Amniotic epithelial cell (primary cell): Measurements from ENCODE around the gene SEPSECS.

ENCODE experiments used
- DNase-seq: peaks from one replicate; pipeline ENCODE4 v3.0.0-alpha.2; 2010; ENCODE audit warnings: low read depth

The SEPSECS gene

GRCh38 chr4:25159837-25160713 lies at the start of gene SEPSECS:
TSS of gene SEPSECS (minus strand) at chr4:25160449. CDS start at chr4:25160369, 80 bp downstream.
- peak; percentile 95 for DNase-seq

DNA sequence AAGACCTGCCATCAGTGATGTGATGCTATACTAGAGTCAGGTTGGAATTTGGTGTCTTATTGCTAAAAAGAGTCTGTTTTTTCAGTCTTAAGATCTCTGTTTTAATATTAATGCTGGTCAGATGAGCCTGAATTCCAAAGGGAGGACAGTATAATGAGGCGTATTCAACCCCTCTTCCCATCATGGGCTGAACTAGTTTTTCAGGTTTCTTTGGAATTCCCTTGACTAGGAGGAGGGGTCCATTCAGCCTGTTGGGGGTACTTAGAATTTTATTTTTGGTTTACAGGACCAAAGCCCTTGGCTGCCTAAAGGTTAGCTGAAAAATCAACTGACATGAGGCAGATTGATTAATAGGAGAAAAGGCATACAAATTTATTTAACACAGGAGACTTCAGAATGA lies 49.5 kb upstream of the SEPSECS start:
- no peak for DNase-seq

GRCh38 chr4:25207997-25208396 lies 47.7 kb upstream of the SEPSECS start:
- no peak for DNase-seq

DNA sequence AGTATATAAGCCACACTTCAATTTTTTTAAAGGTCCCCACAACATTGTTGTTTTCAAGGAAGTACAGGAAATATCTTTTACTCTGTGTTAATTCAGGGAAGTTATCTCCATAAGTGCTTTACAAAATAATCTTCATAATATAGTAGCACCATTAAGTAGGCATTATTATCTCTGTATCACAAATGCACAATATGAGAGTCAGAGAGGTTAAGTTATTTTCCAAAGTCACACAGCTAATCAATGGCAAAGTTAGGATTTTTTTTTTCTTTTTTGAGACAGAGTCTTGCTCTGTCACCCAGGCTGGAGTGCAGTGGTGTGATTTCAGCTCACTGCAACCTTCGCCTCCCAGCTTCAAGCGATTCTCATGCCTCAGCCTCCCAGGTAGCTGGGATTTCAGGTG lies 38.5 kb upstream of the SEPSECS start:
- no peak for DNase-seq

DNA sequence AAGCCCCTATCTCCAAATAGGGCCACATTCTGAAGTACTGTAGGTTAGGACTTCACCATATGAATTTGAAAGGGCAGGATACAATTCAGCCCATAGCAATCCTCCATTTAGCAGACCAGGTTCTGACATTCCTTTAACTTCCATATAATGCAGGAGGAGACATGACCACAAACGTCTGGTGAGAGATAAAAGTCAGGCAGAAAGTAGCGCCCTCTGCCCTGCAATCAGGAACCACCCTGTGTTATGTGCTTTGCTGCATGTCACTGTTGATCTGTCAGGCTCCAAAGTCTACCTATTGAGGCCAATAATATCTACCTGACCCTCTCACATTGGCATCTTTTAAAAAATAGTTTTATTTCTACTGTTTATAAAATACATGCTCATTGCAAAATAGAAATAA lies 30.2 kb upstream of the SEPSECS start:
- DNase-seq, result no peak

- no peak for DNase-seq
These were observed 23.8 kb upstream of the SEPSECS start for GRCh38 chr4:25184056-25184455.

DNA sequence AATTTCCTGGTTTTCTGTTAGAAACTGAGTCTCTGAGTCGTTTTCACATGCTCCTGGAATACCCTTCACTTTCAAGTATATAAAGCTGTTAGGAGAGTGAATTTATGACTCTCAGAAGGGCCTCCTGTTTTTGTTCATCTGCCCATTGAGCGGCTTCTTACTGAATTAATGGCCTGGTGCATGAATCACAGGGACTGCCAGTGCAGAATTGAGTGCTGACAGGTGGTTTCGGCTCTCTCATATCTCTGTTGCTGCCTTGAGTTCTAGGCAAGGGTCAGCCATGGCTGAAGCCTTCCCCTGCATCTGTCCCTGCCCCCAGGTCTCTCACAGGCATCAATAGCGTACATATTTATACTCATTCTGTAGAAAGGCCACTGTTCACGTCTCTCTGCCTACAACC lies 22.7 kb upstream of the SEPSECS start:
- DNase-seq, result peak; percentile 8

GRCh38 chr4:25180524-25181131 lies 20.4 kb upstream of the SEPSECS start:
- peak; percentile 55 for DNase-seq

GRCh38 chr4:25178838-25179261 lies 18.6 kb upstream of the SEPSECS start:
- DNase-seq, result no peak

DNA sequence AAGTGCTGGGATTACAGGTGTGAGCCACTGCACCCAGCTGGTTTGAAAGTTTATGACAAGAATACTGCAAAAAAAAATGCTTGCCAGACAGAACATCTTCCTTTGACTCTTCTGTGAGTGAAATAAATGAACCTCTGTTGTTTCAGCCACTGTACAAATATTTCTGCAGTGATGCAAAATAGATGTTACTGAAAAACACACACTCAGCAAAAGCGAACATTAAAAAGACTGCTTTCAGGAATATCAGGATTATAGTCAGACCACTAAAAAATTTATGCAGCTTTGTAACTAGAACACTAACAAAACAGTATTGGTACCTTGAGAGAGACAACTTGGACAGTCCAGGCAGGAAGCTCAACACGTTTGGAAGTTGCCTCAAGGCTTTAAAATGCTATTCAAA lies 16.9 kb upstream of the SEPSECS start:
- no peak for DNase-seq

GRCh38 chr4:25174674-25175073 lies 14.4 kb upstream of the SEPSECS start:
- no peak for DNase-seq

DNA sequence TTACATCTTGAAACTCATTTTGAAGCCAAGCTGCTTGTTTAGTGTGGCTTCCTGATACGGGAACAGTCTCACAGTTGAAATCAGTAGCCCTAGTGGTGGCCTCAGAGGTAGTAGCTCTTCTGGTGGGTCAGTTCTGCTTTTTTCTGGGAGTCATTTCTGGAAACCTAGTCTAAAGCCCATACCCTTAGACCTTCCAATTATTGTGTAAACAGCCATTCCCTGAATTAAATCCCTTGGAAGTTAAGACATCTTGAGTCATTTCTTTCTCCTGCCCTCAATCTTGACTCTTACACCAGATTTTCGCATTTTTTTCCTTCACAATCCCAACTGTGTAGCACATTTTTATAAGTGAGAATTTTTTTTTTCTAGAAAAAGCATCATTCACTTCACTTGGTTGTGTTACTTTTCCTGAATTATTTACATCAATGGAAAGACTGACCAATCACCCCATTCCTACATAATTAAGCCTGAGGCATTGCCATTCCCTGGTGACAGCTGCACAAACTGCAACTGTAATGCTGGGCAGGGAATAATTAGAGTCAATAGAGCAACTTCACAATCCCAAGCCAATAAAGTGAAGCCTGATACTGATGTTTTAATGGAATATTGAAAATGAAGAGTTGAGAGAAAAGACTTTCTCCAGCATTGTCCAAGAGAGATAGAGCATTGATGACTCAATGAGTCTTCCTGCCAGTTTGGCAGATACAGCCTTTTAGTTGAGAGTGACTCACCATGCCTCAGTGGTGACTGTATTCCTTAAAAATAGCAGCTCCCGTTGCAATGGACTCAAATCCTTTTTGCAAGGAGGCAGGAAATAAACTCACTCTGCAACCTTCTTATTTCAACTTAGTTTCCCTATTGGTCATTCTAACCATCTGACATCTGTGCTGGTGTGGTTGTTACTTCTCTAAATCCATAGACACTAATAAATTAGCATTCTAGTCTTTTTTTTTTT lies 13.0 kb upstream of the SEPSECS start:
- DNase-seq, result peak; percentile 97

DNA sequence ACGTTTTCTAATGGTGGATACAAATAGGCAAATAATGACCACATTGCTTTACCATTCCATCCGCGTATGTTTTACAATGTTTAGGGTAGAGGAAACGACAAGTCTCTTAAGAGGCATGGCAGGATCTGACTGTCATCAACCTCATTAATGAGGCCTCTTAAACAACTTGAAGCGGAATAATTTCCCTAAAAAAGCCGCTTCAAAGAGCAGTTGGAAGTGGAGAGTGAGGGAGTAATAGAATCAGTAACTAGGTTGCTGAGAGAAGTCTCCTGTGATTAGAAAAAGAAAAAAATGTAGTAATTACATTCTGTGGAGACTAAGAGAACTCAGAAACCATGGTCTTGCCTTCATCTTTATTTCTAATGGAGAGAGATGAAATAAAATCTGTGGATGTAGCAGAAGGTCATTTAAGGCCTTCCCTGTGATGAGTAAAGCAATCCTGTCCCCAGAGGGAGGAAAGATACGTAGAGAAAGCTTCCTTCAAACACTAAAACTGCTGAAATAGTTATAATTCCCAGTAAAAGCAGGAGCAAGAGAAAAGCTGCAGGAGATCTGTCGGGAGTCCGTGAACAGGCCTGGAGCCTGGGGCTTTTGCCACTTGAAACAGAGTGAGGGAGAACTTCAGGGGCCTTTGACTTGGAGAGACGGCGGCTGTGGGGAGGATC lies 11.1 kb upstream of the SEPSECS start:
- DNase-seq, result no peak

DNA sequence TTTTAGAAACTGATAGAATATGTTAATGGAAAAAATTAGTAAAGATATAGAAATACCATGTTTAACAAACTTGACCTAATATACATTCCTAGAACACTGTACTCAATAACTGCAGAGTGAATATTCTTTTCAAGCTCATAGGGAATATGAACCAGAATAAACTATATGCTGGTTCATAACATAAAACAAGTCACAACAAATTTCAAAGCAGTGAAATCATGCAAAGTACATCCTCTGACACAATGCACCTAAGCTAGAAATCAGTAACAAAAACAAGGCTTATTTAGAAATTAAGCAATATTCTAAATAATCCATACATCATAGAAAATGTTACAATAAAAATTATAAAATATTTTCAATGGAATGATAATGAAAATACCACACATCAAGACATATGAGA lies 9.2 kb upstream of the SEPSECS start:
- no peak for DNase-seq

DNA sequence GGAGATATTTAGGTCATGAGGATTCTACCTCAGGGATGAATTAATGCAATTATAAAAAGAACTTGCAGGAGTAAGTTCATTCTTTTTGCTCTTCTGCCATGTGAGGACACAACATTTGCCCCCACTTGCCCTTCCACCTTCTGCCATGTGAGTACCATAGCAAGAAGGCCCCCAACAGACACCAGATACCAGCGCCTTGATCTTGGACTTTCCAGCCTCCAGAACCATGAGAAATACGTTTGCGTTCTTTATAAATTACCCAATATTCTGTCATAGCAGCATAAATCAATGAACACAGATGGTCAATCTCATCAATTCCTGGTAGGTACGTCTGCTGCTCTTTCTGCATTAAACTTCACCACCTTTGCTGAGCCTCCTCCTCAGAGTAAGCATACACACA lies 5.7 kb upstream of the SEPSECS start:
- DNase-seq, result no peak

- no peak for DNase-seq
These were observed 2.9 kb upstream of the SEPSECS start for GRCh38 chr4:25163196-25163595.

DNA sequence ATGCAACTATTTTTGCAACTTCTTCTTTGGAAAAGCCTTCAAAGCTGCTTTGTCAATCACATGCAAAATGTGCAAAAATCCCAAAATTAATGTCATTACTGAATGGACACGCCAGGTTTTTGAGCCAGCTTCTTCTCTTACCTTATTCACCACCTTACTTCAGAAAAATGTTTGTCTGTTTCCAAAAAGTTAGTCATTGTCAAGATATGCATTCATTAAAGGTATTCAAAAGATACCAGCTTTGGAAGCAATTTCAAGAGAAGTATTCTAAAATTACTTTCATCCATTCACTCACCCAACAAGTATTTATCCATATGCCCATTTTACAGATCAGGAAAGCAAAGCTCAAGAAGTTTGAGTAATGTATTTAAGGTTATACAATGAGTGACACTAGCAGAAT lies 2.3 kb upstream of the SEPSECS start:
- DNase-seq, result no peak

DNA sequence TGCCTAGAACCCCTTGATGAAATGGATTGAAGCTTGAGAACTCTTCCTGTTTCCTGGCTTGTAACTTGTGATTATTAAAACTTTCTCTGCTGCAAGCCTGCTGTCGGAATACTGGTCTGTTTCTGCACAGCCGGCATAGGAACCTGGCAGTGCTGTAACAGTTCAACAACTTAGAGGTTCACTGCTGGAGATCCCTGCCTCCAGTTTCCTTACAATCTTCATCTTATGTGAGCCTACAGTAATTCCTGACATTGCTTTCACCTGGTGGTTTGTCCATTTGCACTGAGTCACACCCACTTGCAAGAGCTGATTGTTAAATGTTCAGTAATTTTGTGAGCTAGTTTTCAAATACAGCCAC lies 1.3 kb upstream of the SEPSECS start:
- peak; percentile 12 for DNase-seq

DNA sequence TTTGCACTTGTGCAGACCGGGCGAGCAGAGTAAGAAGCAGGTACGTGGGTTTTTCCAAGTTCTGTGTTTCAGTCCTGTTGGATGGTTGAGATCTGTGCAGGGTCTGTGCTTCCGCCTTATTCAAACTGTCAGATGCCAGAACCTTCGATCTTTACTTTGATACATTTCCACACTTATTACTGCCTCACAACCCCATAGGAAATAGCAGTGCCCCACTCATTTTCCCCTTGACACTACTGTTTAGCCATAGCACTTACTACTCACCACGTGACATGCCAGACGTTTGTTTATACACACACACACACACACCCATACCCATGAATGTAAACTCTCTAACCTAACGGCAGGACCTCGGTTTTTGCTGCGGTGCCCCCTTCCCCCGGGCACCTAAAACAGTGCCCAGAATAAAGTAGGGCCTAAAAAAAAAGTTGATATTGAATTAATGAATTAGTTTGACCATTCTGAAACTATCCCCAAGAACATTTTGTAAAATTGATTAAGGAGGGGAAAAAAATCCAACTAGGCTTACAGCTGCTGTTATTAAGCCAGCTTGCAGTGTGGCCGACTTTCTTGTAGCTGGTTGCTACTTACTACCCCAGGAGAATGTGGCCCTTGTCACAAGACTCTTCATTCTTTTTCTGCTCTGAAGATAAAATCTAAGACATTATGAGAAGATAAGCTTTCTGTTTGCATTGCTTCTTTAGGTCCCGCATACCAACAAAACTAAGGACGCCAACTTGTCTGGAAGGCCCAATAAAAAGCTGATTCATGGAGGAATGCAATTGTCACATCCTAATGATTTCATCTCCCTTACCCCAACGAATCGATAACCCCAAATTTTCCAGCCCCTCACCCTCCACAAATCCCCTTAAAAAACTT lies 704 bp upstream of the SEPSECS start:
- DNase-seq, result no peak

DNA sequence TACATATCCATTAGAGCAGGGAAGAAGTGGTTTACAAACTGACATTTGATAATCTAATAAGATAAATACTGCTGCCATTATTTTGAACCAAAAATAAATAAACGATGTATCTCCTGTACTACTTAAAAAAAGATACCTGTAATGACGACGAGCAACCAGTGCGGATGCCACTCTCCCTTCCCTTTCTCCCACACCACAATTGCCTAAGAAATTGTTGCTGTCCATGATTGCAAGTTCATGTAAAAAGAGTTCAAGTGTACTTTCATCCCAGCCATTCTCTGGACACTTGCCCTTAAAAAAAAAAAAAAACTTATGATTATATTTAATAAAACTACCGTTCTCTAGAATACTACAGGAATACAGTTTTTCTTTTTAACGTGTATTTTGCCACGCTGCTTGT lies 1.4 kb downstream of the SEPSECS start:
- DNase-seq, result no peak

- no peak for DNase-seq
These were observed 3.2 kb downstream of the SEPSECS start for GRCh38 chr4:25157081-25157480.
